HG03354 (cell line): Measurements from ENCODE around the gene ATF7IP2.
"Not testable (repeated sequence)": the region's sequence is repeated elsewhere in the genome, so short reads cannot be mapped to it uniquely, and the experiment has no call there.

ENCODE experiments used
- ATAC-seq: cut with Tn5 transposase; IDR thresholded peaks from one replicate; pipeline ENCODE4 v1.9.1; 2021; ENCODE audit warnings: mild to moderate bottlenecking; ENCODE audit not compliant: unreplicated experiment, poor library complexity, severe bottlenecking

The ATF7IP2 gene

DNA sequence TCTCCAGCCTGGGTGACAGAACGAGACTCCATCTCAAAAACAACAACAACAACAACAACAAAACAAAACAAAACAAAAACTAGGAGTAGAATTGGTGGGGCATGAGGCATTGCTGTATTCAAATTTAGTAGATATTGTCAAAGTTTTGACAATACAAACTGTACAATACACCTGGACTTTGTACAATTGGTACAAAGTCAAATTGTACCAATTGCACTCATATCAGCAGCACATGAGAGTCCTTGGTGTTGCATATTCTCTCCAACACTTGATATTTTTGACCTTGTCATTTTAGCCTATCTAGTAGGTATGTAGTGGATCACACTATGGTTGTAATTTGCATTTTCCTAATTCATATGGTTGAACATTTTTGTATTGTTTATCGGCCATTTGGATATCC, 14.3 kb upstream of the ATF7IP2 start:
- ATAC-seq, result no peak

DNA sequence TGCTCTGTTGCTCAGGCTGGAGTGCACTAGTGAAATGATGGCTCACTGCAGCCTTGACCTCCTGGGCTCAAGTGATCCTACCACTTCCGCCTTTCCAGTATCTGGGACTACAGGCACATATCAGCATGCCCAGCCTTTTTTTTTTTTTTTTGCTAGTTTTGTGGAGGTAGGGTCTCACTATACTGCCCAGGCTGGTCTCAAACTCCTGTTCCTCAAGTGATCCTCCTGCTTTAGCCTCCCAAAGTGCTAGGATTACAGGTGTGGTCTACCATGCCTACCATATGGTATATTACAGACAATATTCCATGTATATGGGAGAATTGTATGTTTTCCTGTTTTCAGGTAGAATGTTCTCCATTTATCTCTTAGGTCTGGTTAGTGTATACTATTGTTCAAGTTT, 12.3 kb upstream of the ATF7IP2 start:
- ATAC-seq, result no peak

DNA sequence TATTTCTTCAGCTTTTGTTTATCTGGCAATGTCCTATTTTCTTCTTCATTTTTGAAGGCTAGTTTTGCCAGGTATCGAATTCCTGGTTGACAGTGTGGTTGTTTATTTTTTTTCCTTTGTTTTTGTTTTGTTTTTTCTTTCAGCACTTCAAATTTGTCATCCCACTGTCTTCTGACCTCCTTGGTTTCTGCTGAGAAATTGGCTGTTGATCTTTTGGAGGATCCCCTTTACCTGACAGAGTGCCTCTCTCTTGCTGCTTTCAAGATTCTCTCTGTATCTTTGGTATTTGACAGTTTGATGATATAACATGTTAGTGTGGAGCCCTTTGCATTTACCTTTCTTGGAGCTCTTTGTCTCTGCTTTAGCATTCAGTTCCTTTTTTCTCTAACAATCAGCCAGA, 9.6 kb upstream of the ATF7IP2 start:
- no peak for ATAC-seq

DNA sequence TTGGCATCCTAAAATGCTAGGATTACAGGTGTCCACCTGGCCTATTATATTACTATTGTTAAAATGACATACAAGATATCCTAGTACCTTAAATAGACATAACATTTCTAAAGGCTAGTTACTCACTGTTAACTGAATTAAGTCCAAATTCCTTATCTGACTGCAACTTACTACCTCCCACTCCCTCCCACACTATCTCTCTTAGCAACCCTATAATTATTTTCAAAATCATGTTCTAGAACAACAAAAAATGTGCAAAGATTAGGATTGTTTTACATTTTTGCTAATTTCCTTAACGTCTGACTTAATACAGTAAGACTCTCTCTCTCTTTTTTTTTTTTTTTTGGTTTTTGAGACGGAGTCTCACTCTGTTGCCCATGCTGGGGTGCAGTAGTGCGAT, 2.2 kb upstream of the ATF7IP2 start:
- no peak for ATAC-seq

DNA sequence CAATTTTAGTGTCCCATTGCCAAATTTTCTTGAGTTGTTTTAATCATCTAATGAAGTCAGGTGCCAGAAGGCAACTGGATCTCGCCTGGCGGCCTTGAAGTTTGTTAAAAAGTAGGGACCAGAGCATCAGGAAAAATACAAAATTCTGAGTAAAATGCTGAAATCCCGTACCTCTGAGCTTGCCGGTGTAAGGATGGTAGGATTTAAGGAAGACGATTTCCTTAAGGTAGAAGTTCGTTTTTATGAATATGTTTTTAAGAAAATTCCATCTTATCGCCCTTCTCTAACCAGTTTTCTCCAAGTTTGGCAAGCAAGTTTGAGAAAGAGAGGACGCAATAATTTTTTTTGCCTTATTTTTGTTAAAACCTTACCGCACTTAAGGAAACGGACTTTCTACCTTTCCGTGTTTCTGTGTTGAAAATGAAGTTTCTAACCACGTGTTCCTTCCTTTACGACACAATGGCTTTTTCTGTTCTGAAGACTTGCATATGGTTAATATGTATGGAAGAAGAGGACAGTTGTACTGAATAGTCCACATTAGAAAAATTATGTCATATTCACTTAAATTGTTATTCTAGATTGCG, 748 bp downstream of the ATF7IP2 start:
- ATAC-seq, result no peak

- ATAC-seq, result no peak
Observed at GRCh38 chr16:10387188-10387617, 1.3 kb downstream of the ATF7IP2 start.

DNA sequence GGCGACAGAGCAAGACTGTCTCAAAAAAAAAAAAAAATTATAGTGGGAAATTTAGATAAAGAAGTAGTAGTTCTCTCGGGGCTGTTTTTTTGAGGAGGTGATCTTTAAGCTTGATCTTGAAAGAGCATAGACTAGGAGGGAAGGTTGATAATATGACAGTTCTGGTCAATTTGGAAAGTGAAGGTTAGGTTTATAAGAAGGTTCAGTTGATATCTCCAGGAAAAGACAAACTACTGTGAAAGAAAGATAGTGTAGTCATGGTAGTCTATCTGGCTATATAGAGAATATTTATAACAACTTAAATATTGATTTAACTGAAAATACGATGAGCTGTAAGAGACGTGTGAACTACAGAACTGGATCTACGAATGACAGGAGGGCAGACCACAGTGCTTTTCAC, 3.1 kb downstream of the ATF7IP2 start:
- ATAC-seq, result no peak

DNA sequence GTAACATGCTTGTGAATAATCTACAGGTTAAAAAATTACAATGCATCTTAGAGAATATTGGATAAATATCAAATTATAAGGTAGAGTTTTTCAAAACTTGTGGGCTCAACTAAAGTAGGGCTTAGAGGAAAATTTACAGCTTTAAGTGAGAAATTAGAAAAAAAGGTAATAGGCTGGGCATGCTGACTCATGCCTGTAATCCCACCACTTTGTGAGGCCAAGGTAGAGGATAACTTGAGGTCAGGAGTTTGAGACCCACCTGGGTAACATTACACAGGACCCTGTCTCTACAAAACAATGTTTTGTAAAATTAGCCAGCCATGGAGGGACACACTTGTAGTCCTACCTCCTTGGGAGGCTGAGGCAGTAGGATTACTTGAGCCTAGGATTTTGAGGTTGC, 4.5 kb downstream of the ATF7IP2 start:
- no peak for ATAC-seq

- no peak for ATAC-seq
Observed at GRCh38 chr16:10390867-10391266, 5.0 kb downstream of the ATF7IP2 start.

DNA sequence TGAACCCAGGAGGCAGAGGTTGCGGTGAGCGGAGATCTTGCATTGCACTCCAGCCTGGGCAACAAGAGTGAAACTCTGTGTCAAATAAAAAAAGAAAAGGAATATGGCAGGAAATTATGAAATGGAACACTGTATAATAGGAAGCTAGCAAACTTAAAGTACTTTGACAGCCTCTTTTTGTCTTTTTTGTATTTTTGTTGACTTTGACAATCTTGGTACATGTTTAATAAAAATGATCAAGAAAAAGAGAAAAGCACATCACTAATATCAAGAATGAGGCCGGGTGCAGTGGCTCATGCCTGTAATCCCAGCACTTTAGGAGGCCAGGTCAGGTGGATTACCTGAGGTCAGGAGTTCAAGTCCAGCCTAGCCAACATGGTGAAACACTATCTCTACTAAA, 5.5 kb downstream of the ATF7IP2 start:
- no peak for ATAC-seq

GRCh38 chr16:10402975-10403374, 17.1 kb downstream of the ATF7IP2 start:
- ATAC-seq, result no peak

GRCh38 chr16:10405386-10405939, 19.6 kb downstream of the ATF7IP2 start:
- no peak for ATAC-seq

DNA sequence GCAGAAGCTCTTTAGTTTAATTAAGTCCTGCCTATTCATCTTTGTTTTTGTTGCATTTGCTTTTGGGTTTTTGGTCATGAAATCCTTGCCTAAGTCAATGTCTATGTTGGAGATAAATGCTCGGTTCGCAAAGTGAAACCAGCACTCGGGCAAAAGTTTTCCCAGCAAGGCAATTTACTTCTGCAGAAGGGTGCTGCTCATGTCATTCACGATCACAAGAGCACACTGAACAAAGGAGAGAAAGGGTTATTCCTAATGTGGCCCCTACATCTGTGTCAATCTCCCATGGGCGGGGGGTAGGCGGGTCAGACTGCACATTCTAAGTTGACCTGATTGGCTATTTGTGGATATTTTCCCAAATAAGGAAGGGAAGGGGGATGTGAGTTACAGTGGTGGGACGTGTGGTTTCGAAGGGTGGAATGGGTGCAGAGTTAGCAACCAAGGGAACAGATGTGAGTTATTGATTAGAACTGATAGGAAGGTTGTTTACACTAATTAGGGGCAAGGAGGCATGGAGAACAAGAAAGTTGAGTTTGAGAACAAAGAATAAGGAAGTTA, 23.0 kb downstream of the ATF7IP2 start:
- ATAC-seq, result no peak

DNA sequence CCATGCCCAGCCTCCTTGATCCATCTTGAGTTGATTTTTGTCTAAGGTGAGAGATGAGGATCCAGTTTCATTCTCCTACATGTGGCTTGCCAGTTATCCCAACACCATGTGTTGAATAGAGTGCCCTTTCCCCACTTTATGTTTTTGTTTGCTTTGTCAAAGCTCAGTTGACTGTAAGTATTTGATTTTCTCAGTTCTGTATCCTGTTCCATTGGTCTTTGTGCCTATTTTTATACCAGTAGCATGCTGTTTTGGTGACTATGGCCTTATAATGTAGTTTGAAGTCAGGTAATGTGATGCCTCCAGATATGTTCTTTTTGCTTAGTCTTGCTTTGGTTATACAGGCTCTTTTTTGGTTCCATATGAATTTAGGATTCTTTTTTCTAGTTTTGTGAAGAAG, 23.9 kb downstream of the ATF7IP2 start:
- not testable (repeated sequence) for ATAC-seq

- no peak for ATAC-seq
Observed at GRCh38 chr16:10410469-10410868, 24.6 kb downstream of the ATF7IP2 start.

- ATAC-seq, result no peak
Observed at GRCh38 chr16:10412935-10413601, 27.2 kb downstream of the ATF7IP2 start.

GRCh38 chr16:10418204-10418603, 32.3 kb downstream of the ATF7IP2 start:
- not testable (repeated sequence) for ATAC-seq

- no peak for ATAC-seq
Observed at GRCh38 chr16:10419701-10420100, 33.8 kb downstream of the ATF7IP2 start.

DNA sequence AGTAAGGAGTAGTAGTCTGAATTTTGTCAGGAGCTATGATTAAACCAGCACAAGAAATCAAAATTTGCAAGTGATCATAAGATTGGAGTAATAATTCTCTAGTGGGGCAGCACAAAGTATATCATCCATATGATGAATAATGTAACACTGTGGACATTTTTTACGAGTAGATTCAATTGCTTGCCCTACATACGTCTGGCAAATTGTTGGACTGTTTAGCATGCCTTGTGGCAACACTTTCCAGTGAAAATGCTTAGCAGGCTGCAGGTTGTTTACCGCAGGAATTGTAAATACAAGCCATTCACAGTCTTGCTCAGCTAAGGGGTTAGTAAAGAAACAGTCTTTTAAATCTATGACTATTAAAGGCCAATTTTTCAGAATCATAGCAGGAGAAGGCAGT, 35.7 kb downstream of the ATF7IP2 start:
- ATAC-seq, result no peak

GRCh38 chr16:10428433-10429168, 42.7 kb downstream of the ATF7IP2 start:
- ATAC-seq, result no peak
